ENCODE results near the gene GCNT2. TPM values are rescaled to one million over a fixed set of nuclear protein-coding genes. Genes with fewer than 3 reads are reported as not detected.

GCNT2 gene
- total RNA-seq, 2 donors from 2014 or later, result 2.4 to 6.9 TPM

DNA sequence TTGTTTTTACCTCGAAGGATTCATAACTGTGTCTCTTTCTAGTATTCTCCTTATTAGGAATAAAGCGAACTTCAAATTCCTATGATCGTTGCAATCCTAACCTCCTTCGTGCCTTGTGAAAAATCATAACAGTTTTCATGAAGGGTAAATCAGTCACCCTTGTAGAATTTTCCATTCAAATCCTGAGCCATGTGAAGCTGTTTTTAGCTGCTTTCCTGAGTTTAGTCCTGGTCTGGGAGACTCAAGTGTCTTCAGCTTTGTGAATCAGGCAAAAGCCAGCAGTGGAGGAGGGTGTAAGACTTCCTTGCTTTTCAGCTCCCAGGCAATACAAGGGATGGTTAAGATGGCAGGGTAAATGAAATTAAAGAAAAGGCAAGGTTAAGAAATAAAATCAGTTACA is 24.3 kb downstream of the GCNT2 start:
- Mint-ChIP-seq H3K9me3 (no peaks in the 10 kb centered on the region), H3K36me3 (no peaks in the 10 kb centered on the region), H3K4me1 (ENCODE audit: low read depth in 2 of 2) (peaks cover 0 to 4% of the 10 kb centered on the region in 2 donors), H3K27me3 (peaks cover 6 to 21% of the 10 kb centered on the region in 2 donors), H3K4me3 (no peak overlapping the region), H3K27ac (no peak overlapping the region)
- ATAC-seq (no peak), DNase-seq (ENCODE audit: low spot score) (no peak)

DNA sequence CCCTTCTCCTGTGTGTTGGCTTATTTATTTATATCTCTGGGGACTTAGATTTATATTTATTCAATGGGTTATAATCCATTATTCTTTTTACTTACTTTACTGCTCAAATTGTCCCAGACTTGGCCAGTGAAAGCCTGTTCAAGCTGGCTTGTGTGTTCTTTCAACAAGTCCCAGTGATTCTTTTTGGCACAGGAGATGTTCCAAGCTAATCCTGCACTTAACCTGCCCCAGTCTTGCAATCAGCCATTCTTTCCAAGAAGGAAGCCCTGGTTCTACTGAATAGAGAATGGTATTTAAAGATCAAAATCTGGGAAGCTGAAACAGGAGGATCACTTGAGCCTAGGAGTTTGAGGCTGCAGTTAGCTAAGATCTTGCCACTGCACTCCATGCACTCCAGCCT is 26.7 kb downstream of the GCNT2 start:
- H3K36me3 Mint-ChIP-seq, result no peaks in the 10 kb centered on the region
- DNase-seq (ENCODE audit: low spot score) (no peak), ATAC-seq (no peak)
- no peaks in the 10 kb centered on the region for H3K9me3 Mint-ChIP-seq
- H3K27me3 Mint-ChIP-seq, result peaks cover 0 to 15% of the 10 kb centered on the region in 2 donors
- no peak overlapping the region for H3K27ac Mint-ChIP-seq
- H3K4me3 Mint-ChIP-seq, result no peak overlapping the region
- H3K4me1 Mint-ChIP-seq (ENCODE audit: low read depth in 2 of 2), result no peaks in the 10 kb centered on the region

DNA sequence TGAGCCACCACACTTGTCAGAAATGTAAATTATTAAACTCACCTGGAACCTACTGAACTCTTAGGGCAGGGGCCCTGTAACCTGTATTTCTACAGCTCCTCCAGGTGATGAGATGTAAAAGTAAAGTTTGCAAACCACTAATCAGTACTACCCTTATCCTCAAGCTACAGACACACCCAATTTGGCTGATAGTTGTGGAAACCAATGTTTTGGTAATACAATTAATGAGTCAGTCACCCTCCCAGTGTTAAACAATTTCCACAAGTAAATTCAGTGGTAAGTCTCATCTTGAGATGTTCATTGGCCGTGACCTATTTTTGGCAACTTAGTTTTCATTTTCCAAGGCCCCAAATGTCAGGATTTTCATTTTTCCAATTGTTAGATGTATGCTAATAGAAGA is 29.6 kb downstream of the GCNT2 start:
- no peaks in the 10 kb centered on the region for H3K36me3 Mint-ChIP-seq

DNA sequence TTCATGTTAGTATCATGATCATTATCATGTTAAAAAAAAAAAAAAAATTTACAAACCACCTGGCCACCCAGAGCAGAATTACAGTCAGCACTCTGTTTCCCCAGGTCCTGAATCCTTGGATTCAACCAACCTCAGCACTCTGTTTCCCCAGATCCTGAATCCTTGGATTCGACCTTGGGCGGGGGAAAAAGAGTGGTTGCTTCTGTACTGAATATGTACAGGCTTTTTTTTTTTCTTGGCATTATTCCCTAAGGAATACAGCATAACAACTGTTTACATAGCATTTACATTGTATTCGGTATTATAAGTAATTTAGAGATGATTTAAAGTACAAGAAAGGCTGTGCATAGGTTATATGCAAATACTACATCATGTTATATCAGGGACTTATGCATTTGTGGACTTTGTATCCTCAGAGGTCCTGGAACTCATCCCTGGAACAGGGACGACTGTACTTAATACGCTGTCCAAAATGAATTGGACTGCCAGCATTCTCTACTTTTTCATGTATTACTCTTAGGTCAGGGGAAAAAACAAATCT is 31.2 kb downstream of the GCNT2 start:
- Mint-ChIP-seq H3K9me3 (no peaks in the 10 kb centered on the region), H3K27ac (no peak overlapping the region), H3K4me1 (ENCODE audit: low read depth in 2 of 2) (no peaks in the 10 kb centered on the region), H3K36me3 (no peaks in the 10 kb centered on the region), H3K27me3 (peaks cover 0 to 13% of the 10 kb centered on the region in 2 donors), H3K4me3 (no peak overlapping the region)
- ATAC-seq (no peak), DNase-seq (ENCODE audit: low spot score) (no peak)

More for the DNA sequence above, 29.6 kb downstream of the GCNT2 start:
- Mint-ChIP-seq H3K4me1 (ENCODE audit: low read depth in 2 of 2) (no peaks in the 10 kb centered on the region), H3K27ac (no peak overlapping the region), H3K9me3 (no peaks in the 10 kb centered on the region), H3K4me3 (no peak overlapping the region), H3K27me3 (peaks cover 0 to 11% of the 10 kb centered on the region in 2 donors)
- ATAC-seq (no peak), DNase-seq (ENCODE audit: low spot score) (no peak)

DNA sequence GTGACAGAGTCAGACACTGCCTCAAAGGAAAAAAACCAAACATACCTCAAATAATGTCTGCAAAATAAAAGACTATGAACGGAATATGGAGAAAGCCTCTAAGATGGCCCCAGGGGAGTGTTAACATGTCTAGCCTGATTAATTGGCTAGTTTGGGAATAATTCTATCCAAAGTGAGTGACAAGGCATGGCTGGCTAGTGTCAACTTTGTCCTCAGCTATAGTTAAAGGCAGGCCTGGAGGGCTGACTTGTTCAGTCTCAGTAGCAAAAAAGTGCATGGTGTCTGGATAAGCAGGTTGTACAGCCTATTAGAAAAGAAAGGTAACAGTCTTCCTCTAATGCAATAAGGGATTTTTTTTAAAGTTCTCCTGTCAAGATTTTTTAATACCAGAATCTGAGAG is 32.7 kb downstream of the GCNT2 start:
- DNase-seq (ENCODE audit: low spot score), result no peak
- Mint-ChIP-seq H3K27ac (no peak overlapping the region), H3K4me1 (ENCODE audit: low read depth in 2 of 2) (no peaks in the 10 kb centered on the region), H3K36me3 (no peaks in the 10 kb centered on the region), H3K4me3 (no peak overlapping the region), H3K27me3 (peaks cover 0 to 13% of the 10 kb centered on the region in 2 donors), H3K9me3 (no peaks in the 10 kb centered on the region)
- ATAC-seq, result no peak

DNA sequence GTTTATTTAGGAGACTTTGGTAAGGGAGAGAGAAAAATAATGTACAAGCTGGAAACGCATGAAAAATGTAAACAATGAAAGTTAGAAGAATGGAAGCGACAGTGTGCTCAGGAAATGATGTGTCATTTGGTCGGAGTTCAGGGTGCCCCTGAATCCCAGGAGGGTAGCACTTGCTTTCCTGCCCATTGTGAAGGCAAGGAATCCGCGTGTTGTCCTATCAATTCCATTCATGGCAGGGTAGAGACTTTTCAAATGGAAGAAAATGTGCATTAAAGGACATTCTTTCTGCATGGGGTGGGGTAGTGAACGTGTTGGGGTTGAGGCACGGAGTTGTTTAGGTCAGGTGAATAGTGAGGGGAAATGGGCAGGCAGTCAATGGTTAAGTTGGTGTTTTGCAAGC is 33.7 kb downstream of the GCNT2 start:
- Mint-ChIP-seq H3K27me3 (peaks cover 0 to 13% of the 10 kb centered on the region in 2 donors), H3K4me1 (ENCODE audit: low read depth in 2 of 2) (no peaks in the 10 kb centered on the region), H3K36me3 (no peaks in the 10 kb centered on the region), H3K4me3 (no peak overlapping the region), H3K27ac (no peak overlapping the region), H3K9me3 (no peaks in the 10 kb centered on the region)
- DNase-seq (ENCODE audit: low spot score) (no peak), ATAC-seq (no peak)

DNA sequence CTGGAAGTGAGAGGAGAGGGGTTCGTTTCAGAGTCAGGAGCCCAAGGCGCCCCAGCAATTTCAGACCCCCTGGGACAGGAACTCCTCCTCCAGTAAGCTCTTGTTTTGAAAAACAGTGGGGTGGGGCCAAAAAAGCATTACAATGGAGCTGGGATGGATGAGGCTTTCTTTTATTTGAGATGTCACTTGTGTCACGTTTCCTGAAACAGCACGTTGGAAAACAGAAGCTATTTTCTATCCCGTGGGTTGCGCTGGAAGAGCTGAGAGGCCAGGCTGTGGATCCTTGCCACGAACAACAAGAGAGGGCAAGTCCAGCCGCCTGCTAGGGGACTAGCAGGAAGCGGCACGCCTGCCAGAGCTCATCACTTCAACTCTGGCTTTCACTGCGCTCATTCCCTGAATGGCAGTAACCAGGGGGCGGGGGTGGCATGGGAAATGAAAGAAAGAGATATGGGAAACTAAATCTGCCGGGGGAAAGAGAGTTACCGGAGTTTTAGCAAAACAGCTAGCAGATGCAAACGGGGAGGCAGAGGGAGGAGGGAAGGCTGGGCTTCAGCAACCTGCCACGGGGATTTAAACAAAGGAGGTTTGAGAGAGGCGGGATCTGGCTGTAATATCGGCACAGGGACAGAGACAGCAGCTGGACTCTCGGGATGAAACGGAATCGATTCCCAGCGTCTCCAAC is 34.6 kb downstream of the GCNT2 start:
- no peaks in the 10 kb centered on the region for H3K36me3 Mint-ChIP-seq
- no peak for DNase-seq (ENCODE audit: low spot score)
- H3K4me3 Mint-ChIP-seq, result no peak overlapping the region
- H3K27me3 Mint-ChIP-seq, result peaks cover 0 to 11% of the 10 kb centered on the region in 2 donors
- no peaks in the 10 kb centered on the region for H3K9me3 Mint-ChIP-seq
- no peak overlapping the region for H3K27ac Mint-ChIP-seq
- no peaks in the 10 kb centered on the region for H3K4me1 Mint-ChIP-seq (ENCODE audit: low read depth in 2 of 2)
- ATAC-seq, result no peak

DNA sequence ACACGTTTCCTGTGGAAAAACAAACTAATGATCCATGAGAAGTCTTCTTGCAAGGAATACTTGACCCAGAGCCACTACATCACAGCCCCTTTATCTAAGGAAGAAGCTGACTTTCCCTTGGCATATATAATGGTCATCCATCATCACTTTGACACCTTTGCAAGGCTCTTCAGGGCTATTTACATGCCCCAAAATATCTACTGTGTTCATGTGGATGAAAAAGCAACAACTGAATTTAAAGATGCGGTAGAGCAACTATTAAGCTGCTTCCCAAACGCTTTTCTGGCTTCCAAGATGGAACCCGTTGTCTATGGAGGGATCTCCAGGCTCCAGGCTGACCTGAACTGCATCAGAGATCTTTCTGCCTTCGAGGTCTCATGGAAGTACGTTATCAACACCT is 35.4 kb downstream of the GCNT2 start:
- Mint-ChIP-seq H3K27ac (no peak overlapping the region), H3K9me3 (no peaks in the 10 kb centered on the region), H3K4me1 (ENCODE audit: low read depth in 2 of 2) (no peaks in the 10 kb centered on the region), H3K27me3 (peaks cover 0 to 13% of the 10 kb centered on the region in 2 donors), H3K36me3 (no peaks in the 10 kb centered on the region), H3K4me3 (no peak overlapping the region)
- DNase-seq (ENCODE audit: low spot score) (no peak), ATAC-seq (no peak)

DNA sequence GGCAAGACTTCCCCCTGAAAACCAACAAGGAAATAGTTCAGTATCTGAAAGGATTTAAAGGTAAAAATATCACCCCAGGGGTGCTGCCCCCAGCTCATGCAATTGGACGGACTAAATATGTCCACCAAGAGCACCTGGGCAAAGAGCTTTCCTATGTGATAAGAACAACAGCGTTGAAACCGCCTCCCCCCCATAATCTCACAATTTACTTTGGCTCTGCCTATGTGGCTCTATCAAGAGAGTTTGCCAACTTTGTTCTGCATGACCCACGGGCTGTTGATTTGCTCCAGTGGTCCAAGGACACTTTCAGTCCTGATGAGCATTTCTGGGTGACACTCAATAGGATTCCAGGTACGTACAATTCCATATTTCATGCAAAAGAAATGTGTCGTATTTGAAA is 35.8 kb downstream of the GCNT2 start:
- Mint-ChIP-seq H3K36me3 (no peaks in the 10 kb centered on the region), H3K4me3 (no peak overlapping the region), H3K4me1 (ENCODE audit: low read depth in 2 of 2) (no peaks in the 10 kb centered on the region), H3K27ac (no peak overlapping the region), H3K9me3 (no peaks in the 10 kb centered on the region), H3K27me3 (peaks cover 0 to 14% of the 10 kb centered on the region in 2 donors)
- DNase-seq (ENCODE audit: low spot score) (no peak), ATAC-seq (no peak)

DNA sequence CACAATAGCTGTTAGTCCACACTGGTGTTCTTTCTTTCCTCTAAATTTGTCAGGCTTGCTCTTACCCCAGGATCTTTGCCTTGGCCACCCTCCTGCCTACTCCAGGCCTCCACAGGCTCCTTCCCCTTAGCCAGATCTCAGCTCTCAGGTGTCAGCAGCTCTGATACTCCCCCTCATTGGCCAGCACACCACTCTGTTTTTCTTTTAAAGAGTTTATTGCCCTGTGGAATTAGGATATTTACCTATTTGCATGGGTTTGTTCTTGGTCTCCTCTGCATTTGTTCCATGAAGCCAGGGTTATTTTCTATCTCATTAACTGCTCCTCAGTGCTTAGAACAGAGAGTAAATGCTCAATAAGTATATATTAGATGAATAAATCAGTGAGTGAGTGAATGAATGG is 36.8 kb downstream of the GCNT2 start:
- Mint-ChIP-seq H3K9me3 (no peaks in the 10 kb centered on the region), H3K4me1 (ENCODE audit: low read depth in 2 of 2) (no peaks in the 10 kb centered on the region), H3K27me3 (peaks cover 0 to 14% of the 10 kb centered on the region in 2 donors), H3K27ac (no peak overlapping the region), H3K36me3 (no peaks in the 10 kb centered on the region), H3K4me3 (no peak overlapping the region)
- ATAC-seq (no peak), DNase-seq (ENCODE audit: low spot score) (no peak)

DNA sequence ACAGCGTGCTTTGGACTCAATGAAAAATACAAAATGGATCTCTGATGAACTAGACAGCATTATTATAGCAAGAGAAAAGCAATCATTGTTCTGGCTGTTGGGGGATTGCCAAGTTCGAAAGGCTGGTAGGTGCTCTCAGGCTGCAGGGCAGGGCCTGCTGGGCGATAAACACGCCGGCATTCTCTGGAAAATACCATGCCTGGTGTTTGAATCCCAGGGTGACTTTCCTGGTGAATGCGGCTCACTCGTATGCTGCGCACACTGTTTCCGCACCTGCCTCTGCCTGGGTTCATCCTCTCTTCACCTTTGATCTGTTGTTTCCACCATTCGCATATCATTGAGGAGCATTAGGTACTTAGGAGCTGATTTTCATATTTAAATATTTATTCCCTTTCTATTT is 37.4 kb downstream of the GCNT2 start:
- DNase-seq (ENCODE audit: low spot score) (no peak), ATAC-seq (no peak)
- Mint-ChIP-seq H3K4me3 (no peak overlapping the region), H3K36me3 (no peaks in the 10 kb centered on the region), H3K4me1 (ENCODE audit: low read depth in 2 of 2) (no peaks in the 10 kb centered on the region), H3K27ac (no peak overlapping the region), H3K27me3 (peaks cover 0 to 14% of the 10 kb centered on the region in 2 donors), H3K9me3 (no peaks in the 10 kb centered on the region)

DNA sequence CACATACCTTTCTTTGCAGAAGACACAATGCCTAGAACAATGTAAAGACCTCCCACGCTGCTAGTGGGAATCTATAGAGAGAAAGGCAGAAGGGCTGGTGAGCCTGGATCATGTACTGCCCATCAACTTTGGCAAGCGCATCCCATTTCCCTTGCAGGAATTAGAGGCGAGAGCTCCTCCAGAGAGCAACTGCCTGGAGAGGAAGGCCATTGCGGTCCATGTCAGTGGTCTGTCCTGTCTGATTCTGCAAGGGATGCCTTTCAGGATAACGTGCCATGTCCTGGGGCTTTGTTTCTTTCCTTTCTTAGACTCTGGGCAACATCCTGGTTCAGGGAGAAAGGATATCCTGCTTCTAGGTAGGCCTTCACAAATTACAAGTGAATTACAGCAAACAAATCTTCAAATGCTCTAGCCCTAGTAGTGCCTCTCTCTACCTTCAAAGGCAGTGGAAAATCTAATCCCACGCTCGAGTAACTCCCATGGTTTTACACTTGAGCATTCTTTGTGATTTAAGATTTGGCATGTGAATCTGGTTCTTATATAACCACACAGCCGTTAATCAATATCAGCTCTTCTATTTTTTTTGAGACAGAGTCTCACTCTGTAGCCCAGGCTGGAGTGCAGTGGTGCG is 38.5 kb downstream of the GCNT2 start:
- H3K9me3 Mint-ChIP-seq, result no peaks in the 10 kb centered on the region
- H3K4me1 Mint-ChIP-seq (ENCODE audit: low read depth in 2 of 2), result no peaks in the 10 kb centered on the region
- no peaks in the 10 kb centered on the region for H3K36me3 Mint-ChIP-seq
- DNase-seq (ENCODE audit: low spot score), result no peak
- H3K27ac Mint-ChIP-seq, result no peak overlapping the region
- H3K27me3 Mint-ChIP-seq, result peaks cover 0 to 13% of the 10 kb centered on the region in 2 donors
- no peak overlapping the region for H3K4me3 Mint-ChIP-seq
- no peak for ATAC-seq

DNA sequence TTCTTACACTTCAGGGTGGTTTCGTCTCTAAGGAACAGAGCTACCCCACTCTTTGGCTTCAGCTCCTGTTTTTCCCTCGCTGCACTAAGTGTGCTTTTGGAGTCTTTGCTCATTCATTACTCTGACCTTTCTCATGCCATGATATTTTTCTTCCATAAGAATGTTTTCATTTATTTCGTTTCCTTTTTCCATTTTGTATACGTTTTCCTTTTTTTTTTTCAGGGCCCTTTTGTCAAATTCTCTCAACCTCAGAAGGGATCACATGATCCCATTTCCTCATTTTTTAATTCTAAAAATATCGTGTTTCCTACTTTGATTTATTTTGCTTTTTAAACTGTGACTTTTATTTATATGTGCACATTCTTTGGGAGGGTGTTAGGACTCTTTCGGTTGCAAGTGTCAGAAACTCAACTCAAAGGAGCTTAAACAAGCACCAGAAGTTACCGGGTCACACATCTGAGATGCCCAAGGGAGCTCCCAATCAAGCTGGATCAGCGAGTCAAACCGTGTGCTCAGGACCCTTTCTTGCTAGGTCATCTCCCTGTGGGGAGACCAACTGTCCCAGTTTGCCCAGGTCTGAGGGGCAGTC is 40.6 kb downstream of the GCNT2 start:
- ATAC-seq (no peak), DNase-seq (ENCODE audit: low spot score) (no peak)
- H3K27me3 Mint-ChIP-seq, result peaks cover 0 to 3% of the 10 kb centered on the region in 2 donors
- H3K27ac Mint-ChIP-seq, result no peak overlapping the region
- H3K4me1 Mint-ChIP-seq (ENCODE audit: low read depth in 2 of 2), result no peaks in the 10 kb centered on the region
- H3K4me3 Mint-ChIP-seq, result no peak overlapping the region
- no peaks in the 10 kb centered on the region for H3K36me3 Mint-ChIP-seq
- no peaks in the 10 kb centered on the region for H3K9me3 Mint-ChIP-seq

DNA sequence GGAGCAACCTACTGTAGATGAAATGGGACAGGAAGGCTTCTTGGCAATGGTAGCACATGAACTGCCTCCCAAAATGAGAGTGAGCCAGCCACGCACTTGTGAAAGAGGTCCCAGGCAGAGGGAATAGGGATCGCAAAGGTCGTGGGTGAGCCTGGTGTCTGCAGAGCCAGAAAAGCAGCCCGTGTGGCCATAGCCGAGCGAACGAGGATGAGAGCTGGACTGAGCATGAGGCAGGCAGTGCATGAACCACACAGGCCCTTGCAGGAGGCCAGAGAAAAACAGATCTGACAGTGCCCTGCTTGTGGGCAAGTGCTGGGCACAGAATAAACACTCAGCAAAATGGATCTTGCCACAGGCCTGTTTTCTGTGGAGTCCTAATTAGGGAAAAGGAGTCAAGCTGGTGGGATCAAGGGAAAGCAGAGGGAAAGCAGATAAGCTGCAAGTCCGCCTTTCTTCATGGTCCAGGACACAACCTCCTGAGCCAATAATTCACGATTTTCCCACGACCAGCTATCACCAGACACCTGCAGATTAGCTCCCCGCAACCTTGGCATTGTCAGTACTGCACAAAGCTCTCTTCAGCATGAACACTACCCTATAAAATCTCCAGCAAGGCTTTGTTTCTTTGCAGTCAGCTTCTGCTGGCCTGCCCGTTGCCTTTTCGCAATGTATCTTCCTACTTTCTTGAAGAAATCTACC is 44.0 kb downstream of the GCNT2 start:
- H3K27me3 Mint-ChIP-seq, result peaks cover 0 to 12% of the 10 kb centered on the region in 2 donors
- no peak for ATAC-seq
- H3K27ac Mint-ChIP-seq, result no peak overlapping the region
- peaks cover 0 to 6% of the 10 kb centered on the region in 2 donors for H3K4me1 Mint-ChIP-seq (ENCODE audit: low read depth in 2 of 2)
- no peak for DNase-seq (ENCODE audit: low spot score)
- H3K4me3 Mint-ChIP-seq, result no peak overlapping the region
- no peaks in the 10 kb centered on the region for H3K36me3 Mint-ChIP-seq
- H3K9me3 Mint-ChIP-seq, result no peaks in the 10 kb centered on the region

Data from natural killer cell treated with Interleukin-12 subunit alpha and Interleukin-12 subunit beta and Interleukin-15 and Interleukin-18, amount 100 ng/mL, for 72 hours (primary cell).